Measurements from ENCODE around the gene TRMT2A.
A peak's percentile ranks its signal among the peaks of the same experiment; 100 is the strongest.

TRMT2A gene

DNA sequence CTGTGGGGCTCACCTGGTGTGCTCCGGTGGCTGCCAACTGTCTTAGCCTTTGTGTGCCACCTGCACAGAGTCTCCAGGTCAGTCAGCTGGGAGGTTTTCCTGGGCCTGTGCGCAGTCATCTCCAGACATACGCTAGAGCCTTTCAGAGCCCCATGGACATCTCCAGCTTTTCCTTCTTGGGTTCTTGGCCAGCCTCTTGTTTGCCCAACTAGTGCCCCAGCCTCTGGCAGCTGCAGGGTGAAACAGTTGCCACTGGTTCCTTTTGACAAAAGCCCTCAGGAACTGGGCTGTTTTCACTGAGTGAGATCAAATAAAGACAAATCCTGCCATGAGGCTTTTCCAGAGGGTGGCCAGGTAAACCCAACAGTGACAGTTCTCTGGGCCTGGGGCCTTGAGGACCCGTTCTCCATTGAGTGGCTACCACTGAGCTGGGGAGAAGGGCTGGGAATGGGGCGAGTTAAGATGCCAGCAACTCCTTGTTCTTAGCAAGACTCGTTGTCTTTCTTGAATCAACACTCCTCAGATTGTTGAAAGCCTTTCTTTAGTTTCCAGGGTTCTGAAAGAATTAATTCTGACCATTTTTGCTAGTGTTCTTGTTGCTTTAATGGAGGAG, 17.8 kb downstream of the TRMT2A start:
- no peak for DNase-seq

DNA sequence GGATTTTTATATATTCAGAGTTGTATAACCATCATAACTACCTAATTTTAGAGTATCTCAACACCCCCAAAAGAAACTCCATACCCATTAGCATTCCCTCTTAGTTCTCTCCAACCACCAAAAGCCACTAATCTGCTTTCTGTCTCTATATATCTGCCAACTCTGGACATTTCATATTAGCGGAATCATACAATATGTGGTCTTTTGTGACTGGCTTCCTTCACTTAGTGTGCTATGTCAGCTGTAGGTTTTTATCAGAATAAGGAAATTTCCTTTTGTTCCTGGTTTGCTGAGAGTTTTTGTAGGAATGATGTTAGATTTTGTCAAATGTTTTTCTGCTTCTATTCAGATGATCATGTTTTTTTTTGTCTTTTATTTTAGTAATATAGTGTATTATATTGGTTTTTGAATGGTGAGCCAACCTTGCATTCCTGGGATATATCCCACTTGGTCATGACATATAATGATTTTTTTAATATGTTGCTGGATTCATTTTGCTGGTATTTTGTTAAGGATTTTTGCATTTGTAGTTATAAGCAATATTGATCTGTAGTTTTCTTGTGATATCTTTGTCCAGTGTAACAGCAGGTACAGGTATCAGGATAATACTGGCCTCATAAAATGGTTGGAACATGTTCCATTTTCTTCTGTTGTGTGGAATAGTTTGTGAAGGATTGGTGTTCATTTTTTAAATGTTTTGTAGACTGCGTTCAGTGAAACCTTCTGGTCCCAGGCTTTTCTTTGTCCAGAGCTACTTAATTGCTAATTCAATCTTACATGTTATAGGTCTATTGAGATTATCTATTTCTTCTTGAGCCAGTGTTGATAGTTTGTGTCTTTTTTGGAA, 20.2 kb downstream of the TRMT2A start:
- no peak for DNase-seq

DNA sequence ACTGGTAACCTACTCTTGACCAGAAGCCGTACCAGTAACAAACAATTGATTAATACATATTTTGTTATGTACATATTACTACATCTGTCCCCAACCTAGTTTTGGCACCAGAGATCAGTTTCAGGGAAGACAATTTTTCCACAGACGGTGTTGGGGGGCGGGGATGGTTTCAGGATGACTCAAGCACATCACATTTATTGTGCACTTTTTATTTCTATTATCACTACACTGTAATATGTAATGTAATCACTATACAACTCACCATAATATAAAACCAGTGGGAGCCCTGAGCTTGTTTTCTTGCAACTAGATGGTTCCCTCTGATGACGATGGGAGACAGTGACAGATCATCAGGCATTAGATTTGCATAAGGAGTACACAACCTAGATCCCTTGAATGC, 21.5 kb downstream of the TRMT2A start:
- DNase-seq, result no peak

DNA sequence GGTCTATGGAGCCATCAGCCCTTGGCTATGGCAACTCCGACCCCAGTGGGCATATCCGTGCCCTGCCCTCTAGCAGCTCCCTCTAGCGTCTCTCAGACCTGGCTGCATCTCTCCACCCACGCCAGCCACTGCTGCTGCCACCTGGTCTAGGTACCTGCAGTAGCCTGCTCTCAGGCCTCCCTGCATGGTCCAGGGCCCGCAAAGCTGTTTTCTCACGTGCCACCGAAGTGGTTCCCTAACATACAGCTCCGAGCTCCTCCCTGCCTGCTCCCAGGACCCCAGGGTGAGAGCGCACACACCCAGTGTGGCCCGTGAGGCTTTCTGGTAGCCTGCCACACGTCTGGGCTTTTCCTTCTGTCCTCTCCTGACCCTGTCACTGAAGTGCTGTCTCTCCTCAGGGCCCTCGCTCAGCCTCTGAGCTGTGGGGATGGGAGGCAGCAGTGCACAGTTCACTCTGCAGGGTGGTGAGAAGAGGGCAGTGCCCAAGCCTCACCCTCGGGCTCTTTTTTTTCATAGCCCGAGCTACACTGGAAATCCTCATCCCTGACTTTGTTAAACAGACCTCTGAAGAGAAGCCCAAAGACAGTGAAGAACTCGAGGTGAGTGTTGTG, 22.7 kb downstream of the TRMT2A start:
- no peak for DNase-seq

DNA sequence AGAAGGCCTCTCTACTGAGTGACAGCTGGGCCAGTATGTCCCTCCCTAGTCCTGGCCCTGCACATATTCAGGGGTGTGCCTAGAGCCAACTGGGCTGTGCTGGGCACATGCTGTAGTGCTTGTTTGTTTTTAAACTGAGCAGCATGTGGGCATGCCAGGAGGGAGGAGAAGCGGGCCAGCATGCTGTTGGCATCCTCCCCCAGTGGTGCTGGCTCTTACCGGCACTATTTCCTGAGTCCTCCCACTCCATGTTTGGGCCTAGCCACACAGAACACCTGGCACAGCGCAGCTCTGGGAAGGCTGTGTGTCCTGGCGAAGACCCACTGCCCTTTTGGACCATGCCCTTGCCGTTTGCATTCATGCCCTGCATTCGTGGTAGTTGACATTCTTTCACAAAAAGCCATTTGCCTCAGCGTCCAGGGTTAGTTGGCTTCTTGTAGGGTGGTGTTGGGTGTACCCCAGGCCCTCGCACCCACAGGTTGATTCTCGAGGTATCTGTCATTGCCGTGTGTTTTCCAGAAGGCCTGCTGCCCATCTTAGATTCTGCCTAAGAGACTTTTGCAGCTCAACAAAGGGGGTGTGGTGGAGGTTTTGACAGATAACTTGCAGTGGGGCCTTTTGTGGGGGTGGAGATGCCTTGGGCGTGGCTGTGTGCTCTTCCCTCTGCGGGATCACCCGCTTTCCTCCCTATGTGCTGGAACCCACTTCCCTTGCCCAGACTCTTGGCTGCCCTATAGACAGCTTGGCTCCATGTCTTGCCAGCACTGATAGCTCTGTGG, 23.4 kb downstream of the TRMT2A start:
- no peak for DNase-seq

DNA sequence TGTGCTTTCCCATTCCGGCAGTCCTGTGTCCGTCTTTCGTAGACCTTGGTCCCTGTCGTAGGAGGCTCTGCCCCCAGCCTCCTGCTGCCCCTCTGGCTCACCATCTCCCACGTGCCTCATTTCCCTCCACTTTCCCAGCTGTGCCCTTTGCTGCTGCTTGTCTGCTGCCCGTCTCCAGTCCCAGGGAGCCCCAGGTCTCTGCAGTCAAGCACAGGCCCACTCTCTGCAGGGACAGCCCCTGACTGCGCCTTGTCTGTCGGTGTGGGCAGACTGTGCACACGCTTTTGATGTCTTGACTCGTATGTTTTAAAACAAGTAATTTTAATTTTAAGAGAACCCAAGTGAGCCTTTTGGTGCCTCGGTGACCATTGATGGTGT, 24.6 kb downstream of the TRMT2A start:
- DNase-seq, result no peak

DNA sequence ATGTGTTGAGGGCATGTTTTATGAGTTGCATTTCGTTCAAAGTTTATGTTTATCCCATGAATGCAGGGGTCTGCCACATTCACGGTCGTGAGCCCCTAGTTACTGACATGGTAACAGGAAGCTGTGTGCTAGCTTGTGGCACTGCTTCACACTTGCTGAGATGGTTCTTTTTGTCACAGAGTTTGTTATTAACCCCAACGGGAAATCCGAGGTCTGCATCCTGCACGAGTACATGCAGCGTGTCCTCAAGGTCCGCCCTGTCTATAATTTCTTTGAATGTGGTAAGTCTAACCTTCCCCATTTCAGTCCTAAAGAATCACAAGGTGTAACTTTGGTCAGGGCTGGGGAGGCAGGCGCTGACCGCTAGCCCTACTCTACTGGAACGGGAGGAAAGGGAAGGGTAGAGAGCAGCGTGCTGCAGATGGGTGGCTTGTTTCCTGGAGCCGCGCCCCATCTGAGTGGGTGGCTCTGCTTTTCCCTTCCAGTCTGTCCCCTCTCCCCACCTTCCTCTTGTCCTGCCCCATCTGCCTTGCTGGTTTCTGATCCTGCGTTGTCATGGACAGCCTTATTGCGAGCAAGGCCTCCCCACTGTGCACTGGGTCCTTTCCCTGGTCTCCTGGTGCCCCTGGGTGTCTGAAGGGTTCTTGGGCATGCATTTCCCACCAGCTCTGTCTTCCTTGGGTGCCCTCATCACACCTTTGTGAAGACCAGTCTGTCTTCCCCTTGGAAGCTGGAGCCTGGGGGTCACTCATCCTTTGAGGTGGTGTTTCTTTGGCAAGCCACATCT, 25.1 kb downstream of the TRMT2A start:
- DNase-seq, result no peak

DNA sequence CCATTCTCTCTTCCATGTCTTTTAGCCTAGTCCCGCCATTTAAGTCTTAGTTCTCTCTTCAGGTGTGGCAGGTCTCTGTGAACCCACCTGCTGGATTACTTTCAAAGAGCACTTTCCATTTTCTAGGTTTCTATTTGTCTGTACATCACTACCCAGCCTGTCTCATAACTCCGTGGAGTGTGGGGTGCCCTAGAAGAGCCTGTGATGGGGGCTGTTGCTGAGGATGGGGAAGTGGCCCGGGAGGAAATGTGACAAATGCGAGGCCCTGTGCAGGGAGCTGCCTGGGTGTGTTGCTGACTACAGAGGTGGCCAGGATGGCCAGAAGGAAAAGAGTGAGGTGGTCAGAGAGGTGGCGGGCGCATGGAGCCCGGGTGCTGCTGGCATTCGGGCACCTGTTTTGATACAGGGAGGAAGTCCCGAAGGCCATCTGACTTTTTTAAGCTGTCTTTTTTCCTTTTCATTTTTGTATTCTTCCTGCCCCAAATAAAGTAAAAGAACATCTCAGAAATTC, 26.2 kb downstream of the TRMT2A start:
- no peak for DNase-seq

DNA sequence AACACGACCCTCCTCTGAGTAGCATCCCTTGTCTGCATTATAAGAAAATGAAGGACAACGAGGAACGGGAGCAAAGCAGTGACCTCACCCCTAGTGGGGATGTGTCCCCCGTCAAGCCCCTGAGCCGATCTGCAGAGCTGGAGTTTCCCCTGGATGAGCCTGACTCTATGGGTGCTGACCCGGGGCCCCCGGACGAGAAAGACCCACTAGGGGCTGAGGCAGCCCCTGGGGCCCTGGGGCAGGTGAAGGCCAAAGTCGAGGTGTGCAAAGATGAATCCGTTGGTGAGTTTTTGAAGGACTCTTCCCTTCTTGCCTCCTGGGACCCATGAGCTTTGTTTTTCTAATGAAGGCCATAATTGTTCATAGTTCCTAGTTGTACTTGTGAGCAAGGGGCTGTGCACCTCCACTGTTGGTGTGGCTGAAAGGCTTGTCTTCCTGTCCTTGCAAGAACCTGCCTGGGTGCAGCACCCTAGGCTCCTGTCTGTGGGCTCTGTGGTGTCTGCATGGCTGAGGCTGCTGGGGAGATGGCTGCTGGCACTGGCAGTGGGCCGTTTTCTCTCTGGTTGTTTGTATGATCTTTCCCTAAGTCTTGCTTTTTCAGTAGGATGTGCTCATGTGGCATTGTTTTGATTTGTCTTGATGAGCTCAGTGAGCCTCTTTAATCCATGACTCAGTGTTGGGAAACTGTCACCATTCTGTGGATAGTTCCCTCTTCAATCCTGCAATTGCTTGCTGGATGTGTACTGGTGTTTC, 26.9 kb downstream of the TRMT2A start:
- no peak for DNase-seq

DNA sequence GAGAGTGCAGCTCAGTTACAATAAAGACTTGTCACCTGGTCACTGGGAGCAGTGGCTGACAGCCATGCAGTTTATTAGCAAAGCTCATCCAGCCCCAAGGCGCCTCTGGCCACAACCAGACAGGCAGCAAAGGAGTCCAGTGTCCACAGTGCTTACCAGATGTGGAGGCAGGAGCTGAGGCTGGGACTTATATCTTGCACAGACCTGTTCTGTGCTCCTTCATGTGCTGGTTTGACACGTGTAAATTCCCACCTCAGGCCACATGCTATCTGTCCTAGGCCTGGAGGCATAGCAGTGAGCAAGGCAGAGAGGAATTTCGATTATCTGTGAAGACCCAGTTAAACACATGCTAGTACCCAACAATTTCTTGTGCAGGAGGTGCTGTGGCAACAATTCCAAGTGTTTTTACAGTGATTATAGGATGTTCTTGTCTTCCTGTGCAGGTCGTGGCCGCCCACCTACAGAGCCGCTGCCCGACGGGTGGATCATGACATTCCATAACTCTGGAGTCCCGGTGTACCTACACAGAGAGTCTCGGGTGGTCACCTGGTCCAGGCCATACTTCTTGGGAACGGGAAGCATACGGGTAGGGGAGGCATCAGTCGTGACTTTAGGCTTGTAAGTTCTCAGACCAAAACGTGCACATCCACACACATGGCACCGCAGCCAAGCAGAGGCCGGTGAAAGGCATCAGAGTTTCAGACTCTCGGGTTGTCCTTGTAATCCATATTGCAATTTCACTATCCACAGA, 27.6 kb downstream of the TRMT2A start:
- no peak for DNase-seq

DNA sequence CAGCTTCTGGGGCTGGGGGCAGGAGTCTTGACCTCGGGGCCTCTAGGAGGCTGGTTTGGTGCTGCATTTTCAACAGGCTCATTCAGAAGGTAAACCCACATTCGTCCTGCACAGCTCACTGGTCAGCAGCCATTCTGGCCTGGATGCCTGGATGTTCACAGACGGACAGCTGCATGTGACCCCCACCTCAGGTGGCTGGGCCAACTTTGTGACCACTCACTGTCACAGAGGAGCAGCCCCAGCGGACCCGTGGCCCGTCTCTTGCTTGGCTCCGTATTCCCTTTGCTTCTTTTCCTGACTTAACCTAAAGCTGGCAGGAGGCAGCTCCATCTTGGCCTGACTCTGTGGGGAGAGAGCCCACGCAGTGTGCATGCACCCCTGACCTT, 28.8 kb downstream of the TRMT2A start:
- no peak for DNase-seq

DNA sequence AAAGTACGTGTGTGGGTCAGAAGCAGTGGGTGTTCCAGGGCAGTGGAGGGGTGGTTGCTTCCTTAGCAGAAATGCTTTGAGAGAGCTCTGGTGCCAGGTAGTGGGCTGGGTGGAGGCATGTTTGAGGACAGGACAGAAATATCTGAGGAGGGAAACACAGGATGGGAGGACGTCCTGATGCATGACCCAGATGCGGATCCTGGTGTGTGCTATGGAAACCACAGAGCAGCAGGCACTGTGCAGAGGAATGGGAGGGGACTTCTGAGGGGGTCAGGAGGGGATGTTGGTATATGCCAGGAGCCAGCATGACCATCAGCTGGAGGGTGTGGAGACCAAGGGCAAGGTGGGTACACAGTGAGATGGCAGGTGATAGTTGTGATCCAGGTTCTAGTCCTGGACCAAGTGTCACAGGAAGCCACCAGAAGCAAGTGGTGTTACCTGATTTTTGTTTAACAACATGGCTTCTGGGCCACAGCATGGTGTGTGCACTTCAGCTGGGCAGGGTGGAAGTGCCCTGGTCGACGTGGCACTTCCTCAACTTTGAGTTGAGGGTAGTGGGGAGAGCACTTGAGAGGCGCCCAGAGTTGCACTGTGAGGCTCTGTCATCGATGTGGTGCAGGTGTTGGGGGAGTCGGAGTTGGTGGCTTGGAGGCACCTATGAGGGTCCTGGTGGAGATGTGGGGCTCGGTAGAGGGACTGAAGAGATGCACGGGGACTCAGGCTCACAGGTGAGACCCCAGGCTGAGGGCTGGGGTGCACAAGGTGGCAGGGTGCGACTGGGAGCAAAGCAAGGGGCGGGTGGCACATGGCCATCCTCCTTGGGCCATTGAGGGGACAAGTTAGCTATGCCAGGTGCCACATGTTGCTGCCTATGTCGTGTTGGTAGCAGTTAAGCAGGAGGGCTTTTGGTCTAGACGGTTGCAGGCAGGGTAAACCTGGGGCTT, 29.4 kb downstream of the TRMT2A start:
- DNase-seq, result no peak

DNA sequence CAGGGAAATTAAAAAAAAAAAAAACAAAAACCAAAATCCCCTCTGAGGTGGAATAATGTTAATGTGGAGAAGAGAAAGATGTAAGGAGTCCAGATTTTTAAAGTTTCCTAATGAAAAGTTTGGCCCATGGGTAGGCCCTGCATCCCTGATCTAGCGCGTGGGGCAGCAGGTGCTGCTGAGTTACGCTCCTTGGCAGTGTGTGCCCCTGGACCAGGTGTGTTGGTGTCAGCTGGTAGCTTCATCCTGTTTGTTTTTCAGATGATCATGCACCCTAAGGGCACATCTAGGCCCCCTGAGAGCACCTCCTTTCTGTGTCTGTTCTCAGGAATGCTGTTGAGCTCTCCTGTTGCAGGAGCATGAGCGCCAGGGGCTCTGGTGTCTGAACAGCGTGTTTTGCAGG, 30.3 kb downstream of the TRMT2A start:
- peak in 1 of 3 experiments; percentile 3 for DNase-seq

DNA sequence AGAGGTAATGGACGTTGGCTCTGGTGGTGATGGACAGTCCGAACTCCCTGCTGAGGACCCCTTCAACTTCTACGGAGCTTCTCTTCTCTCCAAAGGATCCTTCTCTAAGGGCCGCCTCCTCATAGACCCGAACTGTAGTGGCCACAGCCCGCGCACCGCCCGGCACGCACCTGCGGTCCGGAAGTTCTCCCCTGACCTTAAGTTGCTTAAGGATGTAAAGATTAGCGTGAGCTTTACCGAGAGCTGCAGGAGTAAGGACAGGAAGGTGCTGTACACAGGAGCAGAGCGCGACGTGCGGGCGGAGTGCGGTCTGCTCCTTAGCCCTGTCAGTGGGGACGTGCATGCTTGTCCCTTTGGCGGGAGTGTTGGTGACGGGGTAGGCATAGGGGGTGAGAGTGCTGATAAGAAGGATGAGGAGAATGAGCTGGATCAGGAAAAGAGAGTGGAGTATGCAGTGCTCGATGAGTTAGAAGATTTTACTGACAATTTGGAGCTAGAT, 30.9 kb downstream of the TRMT2A start:
- DNase-seq, result no peak

DNA sequence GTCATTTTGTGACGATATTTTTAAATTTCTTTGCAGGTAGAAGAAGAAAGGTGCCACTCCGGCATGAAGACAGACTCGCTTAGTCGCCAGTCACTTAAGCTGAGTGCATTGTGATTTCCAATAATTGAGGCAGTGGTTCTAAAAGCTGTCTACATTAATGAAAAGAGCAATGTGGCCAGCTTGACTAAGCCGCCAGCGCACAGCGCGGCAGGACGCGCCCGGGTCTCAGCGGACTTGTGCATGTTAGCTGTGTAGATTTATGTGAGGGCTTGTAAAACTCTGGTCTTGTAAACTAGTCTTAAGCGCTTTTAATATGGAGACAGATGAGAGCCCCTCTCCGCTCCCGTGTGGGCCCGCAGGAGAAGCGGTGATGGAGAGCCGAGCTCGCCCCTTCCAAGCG, 31.4 kb downstream of the TRMT2A start:
- no peak for DNase-seq

DNA sequence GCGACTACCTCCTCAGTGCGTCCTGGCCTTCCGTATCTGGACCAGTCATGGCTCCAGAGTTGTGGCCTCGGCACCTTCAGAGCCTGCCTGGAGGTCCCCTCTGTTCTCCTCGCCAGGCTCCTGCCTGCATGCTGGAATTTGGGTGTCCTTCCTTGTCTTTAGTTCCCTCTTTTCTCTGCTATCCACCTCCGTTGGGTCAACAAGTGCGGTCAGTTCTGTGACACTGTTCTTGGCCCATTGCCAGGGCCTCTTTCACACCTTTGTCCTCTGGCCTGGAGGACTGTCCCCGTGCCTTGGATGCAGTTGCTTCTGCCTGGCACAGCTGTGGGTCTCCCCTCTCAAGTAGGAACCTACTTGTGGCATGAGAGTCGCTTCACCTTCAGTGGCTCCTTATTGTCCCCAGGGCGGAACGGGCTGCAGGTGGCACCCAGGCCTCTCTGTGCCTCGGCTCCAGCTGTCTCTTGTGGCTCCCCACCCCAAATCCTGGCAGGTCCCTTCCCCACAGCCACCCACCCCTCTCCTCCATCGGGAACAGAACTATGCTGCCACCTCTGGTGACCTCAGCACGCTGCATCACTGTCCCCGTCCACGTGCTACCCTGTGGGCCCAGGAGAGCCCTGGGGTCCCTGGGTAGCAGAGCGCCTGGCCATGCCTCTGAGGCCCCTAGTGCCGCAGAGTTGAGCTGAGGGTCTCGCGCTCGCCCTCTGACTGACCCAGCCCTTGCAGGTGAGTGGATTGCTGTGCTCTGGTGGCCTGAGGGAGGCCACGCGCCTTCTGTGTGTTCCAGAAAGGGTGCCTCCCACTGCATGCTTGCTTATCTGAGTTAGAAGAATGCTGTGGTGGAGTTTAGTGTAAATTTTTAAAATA, 32.2 kb downstream of the TRMT2A start:
- peak in 1 of 3 experiments; percentile 11 for DNase-seq

DNA sequence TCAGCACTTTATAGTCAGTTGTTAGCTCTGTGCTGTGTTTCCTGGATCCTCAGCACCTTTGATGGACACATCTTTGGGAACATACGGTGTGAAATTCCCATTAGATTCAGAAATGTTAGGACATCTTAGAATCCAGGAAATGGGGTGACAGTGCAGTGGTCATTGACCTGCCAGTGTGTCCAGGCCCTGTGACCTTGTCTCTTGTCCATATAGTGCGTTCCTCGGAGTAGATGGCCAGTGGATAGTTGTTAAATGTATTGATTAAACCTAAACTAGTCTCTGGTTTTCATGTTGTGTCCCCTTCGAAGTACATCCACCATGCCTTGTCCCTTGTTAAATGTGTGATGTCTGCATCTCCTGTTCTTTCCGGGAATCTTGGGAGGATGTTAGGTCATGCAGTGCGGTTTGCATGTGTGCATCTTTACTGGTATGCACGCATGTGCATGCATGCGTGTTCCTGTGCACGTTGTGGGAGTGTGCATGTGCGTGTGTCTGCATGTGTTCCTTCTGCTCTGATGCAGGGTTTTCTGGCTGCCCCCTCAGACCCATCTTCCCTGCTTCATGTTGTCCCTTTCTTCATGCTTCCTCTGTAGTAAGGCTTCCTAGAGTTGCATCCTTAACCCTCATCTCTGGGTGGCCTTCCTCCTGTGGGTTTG, 33.0 kb downstream of the TRMT2A start:
- DNase-seq, result no peak
